ENCODE measurements around the gene RAPGEF6. TPM values are rescaled to one million over a fixed set of nuclear protein-coding genes. Genes with fewer than 3 reads are reported as not detected.

RAPGEF6 gene, protein sequence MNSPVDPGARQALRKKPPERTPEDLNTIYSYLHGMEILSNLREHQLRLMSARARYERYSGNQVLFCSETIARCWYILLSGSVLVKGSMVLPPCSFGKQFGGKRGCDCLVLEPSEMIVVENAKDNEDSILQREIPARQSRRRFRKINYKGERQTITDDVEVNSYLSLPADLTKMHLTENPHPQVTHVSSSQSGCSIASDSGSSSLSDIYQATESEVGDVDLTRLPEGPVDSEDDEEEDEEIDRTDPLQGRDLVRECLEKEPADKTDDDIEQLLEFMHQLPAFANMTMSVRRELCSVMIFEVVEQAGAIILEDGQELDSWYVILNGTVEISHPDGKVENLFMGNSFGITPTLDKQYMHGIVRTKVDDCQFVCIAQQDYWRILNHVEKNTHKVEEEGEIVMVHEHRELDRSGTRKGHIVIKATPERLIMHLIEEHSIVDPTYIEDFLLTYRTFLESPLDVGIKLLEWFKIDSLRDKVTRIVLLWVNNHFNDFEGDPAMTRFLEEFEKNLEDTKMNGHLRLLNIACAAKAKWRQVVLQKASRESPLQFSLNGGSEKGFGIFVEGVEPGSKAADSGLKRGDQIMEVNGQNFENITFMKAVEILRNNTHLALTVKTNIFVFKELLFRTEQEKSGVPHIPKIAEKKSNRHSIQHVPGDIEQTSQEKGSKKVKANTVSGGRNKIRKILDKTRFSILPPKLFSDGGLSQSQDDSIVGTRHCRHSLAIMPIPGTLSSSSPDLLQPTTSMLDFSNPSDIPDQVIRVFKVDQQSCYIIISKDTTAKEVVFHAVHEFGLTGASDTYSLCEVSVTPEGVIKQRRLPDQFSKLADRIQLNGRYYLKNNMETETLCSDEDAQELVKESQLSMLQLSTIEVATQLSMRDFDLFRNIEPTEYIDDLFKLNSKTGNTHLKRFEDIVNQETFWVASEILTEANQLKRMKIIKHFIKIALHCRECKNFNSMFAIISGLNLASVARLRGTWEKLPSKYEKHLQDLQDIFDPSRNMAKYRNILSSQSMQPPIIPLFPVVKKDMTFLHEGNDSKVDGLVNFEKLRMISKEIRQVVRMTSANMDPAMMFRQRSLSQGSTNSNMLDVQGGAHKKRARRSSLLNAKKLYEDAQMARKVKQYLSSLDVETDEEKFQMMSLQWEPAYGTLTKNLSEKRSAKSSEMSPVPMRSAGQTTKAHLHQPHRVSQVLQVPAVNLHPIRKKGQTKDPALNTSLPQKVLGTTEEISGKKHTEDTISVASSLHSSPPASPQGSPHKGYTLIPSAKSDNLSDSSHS (N-terminal part only)
- total RNA-seq = 97.3 TPM

GRCh38 chr5:131634996-131635683 is at the start of gene RAPGEF6:
Gene RAPGEF6 (minus strand): TSS chr5:131635229. CDS start chr5:131635030, 199 bp downstream.

Small RNAs within 50 kb of the gene (small RNA-seq; reads per million reads assigned to genes)
- gene RF02271 (ENCODE audit: low replicate concordance) = not detected

Other genes starting within 250 kb of the RAPGEF6 start
- 69.2 TPM for gene FNIP1, start 161.8 kb upstream of the RAPGEF6 start, total RNA-seq

Measured in parietal lobe (tissue), 2 donors.